ENCODE results near the gene SP100.

- TF ChIP-seq CTCF (IDR thresholded peaks at IDR 0.05) = no peak
- TF ChIP-seq POLR2A (IDR thresholded peaks at IDR 0.05) = no peak
These were observed 28.8 kb downstream of the SP100 start for GRCh38 chr2:230444832-230445231.

Measured in testis (tissue), 2 donors.